ENCODE data around the gene ATP8B2.
"Not testable (repeated sequence)": the region's sequence is repeated elsewhere in the genome, so short reads cannot be mapped to it uniquely, and the experiment has no call there.

DNA sequence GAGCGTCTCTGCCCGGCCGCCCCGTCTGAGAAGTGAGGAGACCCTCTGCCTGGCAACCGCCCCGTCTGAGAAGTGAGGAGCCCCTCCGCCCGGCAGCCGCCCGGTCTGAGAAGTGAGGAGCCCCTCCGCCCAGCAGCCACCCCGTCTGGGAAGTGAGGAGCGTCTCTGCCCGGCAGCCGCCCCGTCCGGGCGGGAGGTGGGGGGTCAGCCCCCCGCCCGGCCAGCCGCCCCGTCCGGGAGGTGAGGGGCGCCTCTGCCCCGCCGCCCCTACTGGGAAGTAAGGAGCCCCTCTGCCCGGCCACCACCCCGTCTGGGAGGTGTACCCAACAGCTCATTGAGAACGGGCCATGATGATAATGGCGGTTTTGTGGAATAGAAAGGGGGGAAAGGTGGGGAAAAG lies 37.7 kb upstream of the ATP8B2 start:
- TF ChIP-seq, protein P1, sequence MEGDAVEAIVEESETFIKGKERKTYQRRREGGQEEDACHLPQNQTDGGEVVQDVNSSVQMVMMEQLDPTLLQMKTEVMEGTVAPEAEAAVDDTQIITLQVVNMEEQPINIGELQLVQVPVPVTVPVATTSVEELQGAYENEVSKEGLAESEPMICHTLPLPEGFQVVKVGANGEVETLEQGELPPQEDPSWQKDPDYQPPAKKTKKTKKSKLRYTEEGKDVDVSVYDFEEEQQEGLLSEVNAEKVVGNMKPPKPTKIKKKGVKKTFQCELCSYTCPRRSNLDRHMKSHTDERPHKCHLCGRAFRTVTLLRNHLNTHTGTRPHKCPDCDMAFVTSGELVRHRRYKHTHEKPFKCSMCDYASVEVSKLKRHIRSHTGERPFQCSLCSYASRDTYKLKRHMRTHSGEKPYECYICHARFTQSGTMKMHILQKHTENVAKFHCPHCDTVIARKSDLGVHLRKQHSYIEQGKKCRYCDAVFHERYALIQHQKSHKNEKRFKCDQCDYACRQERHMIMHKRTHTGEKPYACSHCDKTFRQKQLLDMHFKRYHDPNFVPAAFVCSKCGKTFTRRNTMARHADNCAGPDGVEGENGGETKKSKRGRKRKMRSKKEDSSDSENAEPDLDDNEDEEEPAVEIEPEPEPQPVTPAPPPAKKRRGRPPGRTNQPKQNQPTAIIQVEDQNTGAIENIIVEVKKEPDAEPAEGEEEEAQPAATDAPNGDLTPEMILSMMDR (IDR thresholded peaks at IDR 0.05; ENCODE audit: low read depth, low read length, missing input control): not testable (repeated sequence)
- not testable (repeated sequence) for TF ChIP-seq JUND (IDR thresholded peaks at IDR 0.05); GABPA (IDR thresholded peaks at IDR 0.05 in 1 of 2, conservative IDR thresholded peaks at IDR 0.05 in 1 of 2); TAF1 (conservative IDR thresholded peaks at IDR 0.05); SP1 (IDR thresholded peaks at IDR 0.05); RXRA (IDR thresholded peaks at IDR 0.05); RAD21 (IDR thresholded peaks at IDR 0.05)
- TF ChIP-seq, protein P2, sequence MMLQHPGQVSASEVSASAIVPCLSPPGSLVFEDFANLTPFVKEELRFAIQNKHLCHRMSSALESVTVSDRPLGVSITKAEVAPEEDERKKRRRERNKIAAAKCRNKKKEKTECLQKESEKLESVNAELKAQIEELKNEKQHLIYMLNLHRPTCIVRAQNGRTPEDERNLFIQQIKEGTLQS (IDR thresholded peaks at IDR 0.05): not testable (repeated sequence)
- TF ChIP-seq, protein P3, sequence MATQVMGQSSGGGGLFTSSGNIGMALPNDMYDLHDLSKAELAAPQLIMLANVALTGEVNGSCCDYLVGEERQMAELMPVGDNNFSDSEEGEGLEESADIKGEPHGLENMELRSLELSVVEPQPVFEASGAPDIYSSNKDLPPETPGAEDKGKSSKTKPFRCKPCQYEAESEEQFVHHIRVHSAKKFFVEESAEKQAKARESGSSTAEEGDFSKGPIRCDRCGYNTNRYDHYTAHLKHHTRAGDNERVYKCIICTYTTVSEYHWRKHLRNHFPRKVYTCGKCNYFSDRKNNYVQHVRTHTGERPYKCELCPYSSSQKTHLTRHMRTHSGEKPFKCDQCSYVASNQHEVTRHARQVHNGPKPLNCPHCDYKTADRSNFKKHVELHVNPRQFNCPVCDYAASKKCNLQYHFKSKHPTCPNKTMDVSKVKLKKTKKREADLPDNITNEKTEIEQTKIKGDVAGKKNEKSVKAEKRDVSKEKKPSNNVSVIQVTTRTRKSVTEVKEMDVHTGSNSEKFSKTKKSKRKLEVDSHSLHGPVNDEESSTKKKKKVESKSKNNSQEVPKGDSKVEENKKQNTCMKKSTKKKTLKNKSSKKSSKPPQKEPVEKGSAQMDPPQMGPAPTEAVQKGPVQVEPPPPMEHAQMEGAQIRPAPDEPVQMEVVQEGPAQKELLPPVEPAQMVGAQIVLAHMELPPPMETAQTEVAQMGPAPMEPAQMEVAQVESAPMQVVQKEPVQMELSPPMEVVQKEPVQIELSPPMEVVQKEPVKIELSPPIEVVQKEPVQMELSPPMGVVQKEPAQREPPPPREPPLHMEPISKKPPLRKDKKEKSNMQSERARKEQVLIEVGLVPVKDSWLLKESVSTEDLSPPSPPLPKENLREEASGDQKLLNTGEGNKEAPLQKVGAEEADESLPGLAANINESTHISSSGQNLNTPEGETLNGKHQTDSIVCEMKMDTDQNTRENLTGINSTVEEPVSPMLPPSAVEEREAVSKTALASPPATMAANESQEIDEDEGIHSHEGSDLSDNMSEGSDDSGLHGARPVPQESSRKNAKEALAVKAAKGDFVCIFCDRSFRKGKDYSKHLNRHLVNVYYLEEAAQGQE (IDR thresholded peaks at IDR 0.05): not testable (repeated sequence)
